ENCODE results near the gene PLCG2. TPM values are rescaled to one million over a fixed set of nuclear protein-coding genes. Genes with fewer than 3 reads are reported as not detected.

PLCG2 gene
- 0.16 and 0.26 TPM in 2 replicates for total RNA-seq

GRCh38 chr16:81778861-81779535, at the start of gene PLCG2:
Gene PLCG2, plus strand, starts transcription at chr16:81779291. Its CDS starts 6,699 bp downstream, at chr16:81785990.

GRCh38 chr16:82011199-82011641, 232.1 kb downstream of the PLCG2 start, which contains the start of gene SDR42E1:
Gene SDR42E1, minus strand, starts transcription at chr16:82011470. Its CDS starts 10,612 bp downstream, at chr16:82000858.

Other genes starting within 250 kb of the PLCG2 start
- gene SDR42E1, start 232.2 kb downstream of the PLCG2 start, total RNA-seq: 0.16 and 0.26 TPM in 2 replicates